HG02571 (cell line): ENCODE measurements around the gene RAX2.
"Not testable (repeated sequence)": the region's sequence is repeated elsewhere in the genome, so short reads cannot be mapped to it uniquely, and the experiment has no call there.

ENCODE experiments used
- ATAC-seq: cut with Tn5 transposase; IDR thresholded peaks from one replicate; pipeline ENCODE4 v1.9.1; 2021; ENCODE audit warnings: mild to moderate bottlenecking, moderate library complexity; ENCODE audit not compliant: unreplicated experiment

Gene RAX2

GRCh38 chr19:3771906-3772455, at the start of gene RAX2:
RAX2 (minus strand) TSS chr19:3772228; CDS start chr19:3771742, 486 bp downstream.
- no peak for ATAC-seq

DNA sequence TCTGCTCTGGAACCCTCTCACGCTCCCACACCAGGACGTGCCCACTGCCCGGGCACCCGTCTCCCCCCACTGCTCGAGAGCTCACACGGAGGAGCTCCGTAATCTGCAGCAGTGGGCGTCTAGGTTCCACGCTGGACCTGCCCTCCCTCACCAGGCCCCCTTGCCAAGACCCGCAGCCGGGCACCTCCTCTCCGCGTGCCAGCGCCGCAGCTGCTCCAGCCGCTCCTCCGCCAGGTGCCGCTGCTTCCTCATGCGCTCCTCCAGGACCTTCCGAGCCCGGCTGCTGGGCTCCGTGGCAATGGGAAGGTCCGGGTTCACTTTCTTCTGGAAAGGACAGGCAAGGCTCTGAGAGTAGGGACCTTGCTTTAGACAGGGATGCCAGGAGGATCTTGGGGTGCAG, 49.1 kb upstream of the RAX2 start:
- no peak for ATAC-seq

- no peak for ATAC-seq
These were observed 48.0 kb upstream of the RAX2 start for GRCh38 chr19:3819989-3820388.

GRCh38 chr19:3818918-3819317, 46.9 kb upstream of the RAX2 start:
- ATAC-seq: no peak

DNA sequence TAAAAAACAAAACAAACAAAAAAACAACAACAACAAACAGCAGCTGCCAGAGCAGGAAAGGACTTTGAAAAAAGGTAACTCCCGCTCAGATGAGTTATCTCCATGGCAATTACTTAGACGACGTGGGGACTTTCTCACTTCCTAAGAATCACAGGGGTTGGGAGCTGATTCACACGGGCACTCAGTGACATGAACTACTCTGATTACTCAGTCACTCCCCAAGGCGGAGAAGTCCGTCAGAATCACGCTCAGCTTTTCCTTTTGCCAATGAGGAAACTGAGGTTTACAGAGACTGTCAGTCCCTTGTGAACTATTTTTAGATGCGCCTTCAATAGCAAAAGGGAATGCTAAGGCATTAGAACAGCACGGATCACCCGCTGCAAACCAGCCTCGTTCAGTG, 46.4 kb upstream of the RAX2 start:
- ATAC-seq: no peak

DNA sequence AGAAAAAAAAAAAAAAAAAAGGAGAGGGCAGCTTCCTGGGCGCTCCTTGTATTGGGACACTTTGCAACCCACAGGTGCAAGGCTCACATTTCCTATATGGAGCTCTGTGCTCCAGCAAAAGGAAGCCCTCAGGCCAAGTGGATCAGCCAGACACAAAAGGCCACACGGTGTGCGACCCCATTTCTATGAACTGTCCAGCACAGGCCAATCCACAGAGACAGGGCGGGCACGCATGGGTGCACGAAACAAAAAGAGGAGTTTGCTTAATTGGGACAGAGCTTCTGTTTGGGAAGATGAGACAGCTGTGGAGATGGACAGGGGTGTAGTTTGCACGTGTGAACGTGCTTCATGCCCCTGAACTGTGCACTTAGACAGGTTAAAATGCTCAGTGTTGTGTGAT, 45.7 kb upstream of the RAX2 start:
- no peak for ATAC-seq

DNA sequence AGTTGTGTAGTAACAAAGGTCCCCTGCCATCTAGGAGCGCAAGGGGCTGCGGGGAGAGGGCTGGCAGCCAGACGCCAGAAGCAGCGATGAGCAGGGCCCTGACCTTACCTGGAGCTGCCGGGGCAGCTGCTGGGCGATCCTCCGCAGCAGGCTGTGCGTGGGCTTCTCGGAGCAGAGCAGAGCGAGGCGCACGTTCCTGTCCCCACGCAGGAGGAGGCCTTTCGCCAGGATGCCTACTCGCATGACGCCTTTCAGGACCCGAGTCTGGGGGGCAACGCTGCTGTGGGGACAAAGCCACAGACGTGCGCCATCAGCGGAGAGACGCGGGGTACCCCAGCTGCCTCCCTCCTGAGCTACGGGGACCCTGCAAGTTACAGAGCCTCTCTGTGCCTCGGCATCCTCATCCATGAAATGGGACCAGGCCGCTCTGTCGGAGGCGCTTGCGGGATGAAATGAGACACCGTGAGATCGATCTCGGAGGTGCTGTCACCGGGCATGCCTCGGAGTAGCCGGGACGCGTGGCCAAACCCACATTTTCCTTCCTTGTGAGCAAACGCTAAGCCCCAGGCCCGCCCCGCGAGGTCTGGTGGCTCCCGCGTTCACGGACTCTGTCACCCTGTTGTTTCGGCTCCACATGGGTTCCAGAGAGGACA, 44.7 kb upstream of the RAX2 start:
- ATAC-seq: no peak

GRCh38 chr19:3816148-3816547, 44.1 kb upstream of the RAX2 start:
- not testable (repeated sequence) for ATAC-seq

- no peak for ATAC-seq
These were observed 42.6 kb upstream of the RAX2 start for GRCh38 chr19:3814648-3815047.

DNA sequence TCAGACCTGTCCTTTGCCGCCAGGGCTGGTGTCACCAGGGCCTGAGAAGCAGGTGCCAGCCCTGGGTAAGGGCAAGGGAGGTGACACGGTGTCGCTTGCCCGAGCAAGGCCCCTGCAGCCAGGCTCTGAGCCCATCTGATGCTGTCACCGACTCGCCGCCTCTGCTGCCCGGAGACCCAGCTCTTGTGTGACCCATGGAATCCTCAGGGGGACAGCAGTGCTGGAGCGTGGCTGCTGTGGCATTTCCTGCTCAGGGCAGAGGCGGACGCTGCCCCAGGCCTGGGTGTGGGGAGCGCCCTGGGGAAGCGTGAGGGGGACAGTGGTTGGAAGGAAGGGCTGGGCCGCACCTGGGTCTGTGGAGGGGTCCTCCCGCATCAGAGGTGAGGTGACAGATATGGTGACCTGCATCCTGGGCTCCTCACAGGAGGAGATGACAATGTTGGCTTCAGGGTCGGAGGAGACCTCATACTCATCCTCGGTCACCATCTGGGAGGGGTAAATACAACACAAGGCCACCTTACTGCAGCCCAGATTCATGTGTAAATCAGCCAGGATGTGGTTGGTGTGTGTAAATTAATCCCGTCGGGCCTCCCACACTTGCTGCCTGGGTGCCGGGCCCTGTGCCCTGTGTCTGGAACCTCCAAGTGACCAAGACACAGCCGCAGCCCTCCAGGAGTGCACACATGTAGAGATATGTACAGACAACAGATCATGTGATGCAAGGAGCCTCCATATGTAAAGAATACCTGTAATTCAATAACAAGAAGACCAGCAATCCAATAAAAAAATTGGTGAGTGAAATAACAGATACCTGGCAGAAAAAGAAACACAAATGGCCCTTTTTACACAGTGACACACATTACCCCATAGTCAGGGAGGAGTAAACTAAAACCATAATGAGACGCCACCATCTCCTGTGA, 41.7 kb upstream of the RAX2 start:
- no peak for ATAC-seq

- no peak for ATAC-seq
These were observed 38.8 kb upstream of the RAX2 start for GRCh38 chr19:3810708-3811355.

- no peak for ATAC-seq
These were observed 38.1 kb upstream of the RAX2 start for GRCh38 chr19:3809881-3810707.

DNA sequence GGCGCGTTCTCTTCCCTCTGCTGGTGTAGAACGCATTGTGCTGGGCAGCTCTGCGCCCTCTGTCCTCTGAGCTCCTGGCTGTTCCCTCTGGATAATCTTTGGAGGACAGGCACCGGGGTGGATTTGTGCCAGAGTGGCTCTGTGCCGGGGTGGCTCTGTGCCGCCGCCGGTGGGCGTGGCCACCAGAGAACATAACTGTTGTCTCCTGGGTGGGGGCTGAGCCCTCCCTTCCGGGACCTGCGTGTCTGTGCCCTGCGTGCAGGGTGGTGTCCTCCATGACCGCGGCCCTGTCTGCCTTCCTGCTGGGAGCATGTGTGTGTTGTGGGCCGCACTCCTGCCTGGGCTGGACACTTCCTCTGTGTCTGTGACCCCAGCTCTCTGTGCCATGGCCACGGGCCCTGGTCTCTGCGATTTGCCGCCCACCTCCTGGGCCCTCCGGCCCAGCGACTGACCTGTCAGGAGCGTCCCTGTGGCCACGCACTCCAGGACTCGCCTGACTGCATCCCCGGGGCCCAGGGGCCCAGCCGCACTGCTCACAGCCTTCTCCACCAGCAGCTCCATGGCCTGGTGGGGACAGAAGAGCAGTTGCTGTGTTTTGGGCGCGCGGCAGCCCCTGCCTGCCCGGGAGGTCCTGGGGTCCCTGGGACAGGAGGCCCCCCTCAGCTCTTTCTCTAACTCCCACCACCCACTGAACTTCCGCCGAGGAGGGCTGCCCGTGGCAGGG, 36.6 kb upstream of the RAX2 start:
- no peak for ATAC-seq

DNA sequence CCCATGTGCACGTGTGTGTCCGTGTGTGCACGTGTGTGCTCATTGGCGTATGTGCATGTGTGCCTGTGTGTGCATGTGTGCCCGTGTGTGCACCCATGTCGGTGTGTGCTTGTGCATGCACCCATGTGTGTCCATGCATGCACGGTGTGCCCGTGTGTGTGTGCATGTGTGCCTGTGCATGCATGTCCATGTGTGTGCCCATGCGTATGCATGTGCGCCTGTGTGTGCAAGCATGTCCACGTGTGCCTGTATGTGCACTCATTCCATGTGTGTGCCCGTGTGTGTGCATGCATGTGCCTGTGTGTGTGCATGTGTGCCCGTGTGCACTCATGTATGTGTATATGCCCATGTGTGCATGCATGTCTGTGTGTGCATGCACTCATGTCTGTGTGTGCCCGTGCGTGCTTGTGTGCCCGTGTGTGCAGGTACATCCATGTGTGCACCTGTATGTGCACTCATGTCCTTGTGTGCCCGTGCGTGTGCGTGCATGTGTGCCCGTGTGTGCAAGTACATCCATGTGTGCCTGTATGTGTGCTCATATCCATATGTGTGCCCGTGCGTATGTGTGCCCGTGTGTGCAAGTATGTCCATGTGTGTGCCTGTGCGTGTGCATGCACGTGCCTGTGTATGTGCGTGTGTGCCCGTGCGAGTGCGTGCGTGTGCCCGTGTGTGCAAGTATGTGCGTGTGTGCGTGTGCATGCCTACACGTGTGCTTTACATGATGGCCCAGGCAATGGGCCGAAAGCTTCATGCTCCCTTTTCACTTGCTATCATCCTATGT, 35.7 kb upstream of the RAX2 start:
- ATAC-seq: no peak

DNA sequence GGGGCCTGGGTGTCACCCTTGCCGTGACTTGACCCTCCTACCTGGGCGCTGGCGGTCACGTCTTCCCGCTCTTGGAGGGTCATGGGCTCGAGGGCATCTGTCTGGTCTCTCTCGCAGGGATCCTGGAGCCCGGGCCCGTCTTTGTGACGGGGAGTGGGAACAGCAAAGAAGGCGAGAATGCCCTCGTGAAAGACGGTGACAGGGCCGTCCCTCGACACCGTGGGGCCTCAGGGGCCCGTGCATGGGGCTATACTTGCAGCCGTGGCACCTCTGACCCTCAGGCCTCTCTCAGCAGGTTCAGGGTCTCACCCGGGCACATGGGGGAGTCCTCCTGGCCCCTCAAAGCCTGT, 35.1 kb upstream of the RAX2 start:
- ATAC-seq: no peak

DNA sequence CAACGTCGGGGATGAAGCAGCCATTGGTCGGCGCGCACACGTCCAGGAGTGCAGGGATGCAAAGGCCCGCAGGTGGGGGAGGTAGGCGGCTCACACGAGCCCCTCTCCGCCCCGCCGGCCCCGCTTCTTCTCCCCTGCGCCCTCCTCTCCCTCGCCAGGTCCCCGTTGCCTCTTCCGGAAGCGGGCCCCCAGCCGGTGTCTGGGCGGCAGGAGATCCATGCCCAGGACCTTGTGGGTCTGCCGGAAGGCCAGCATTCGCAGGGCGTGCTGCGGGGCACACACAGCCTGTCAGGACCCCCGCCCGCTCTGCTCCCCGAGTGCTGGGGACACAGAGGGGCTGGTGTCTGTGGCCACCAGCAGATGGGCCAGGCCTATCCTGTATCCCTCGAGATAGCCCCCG, 33.8 kb upstream of the RAX2 start:
- ATAC-seq: no peak

- no peak for ATAC-seq
These were observed 32.4 kb upstream of the RAX2 start for GRCh38 chr19:3804429-3804828.

GRCh38 chr19:3803986-3804385, 32.0 kb upstream of the RAX2 start:
- no peak for ATAC-seq
